A673 (cell line): Measurements from ENCODE around the gene TTLL5. TPM values are rescaled to one million over a fixed set of nuclear protein-coding genes. Genes with fewer than 3 reads are reported as not detected.

Experiments
- BruUV-seq: library from RNA; stranded (reverse); fragments of 400-500 nt; replicated peaks from 2 replicates; lab custom pipeline; 2021; lab: Mats Ljungman, UMichigan
- CTCF ChIA-PET: fragments of 300-600 bp; sonication (Branson Sonifier 250); formaldehyde crosslinking; loops from one replicate; lab custom pipeline; 2022; ENCODE audit warnings: antibody characterized with exemption; lab: Charles Lee
- POLR2A ChIA-PET: fragments of 300-600 bp; sonication (Branson Sonifier 250); formaldehyde crosslinking; loops from one replicate; lab custom pipeline; 2022; ENCODE audit warnings: antibody characterized with exemption; ENCODE audit not compliant: low non-redundant PET; lab: Charles Lee
- DNase-seq: peaks from one replicate; pipeline ENCODE4 v3.0.0-alpha.2; 2015; ENCODE audit warnings: low spot score
- H3K27ac ChIP-seq: fragments of 200-600 bp; sonication (generic); 2 replicates; pipeline ENCODE4 v1.5.1; 2016; ENCODE audit warnings: mixed run types, low read depth, mild to moderate bottlenecking, mixed read lengths, antibody characterized with exemption, low read length; ENCODE audit not compliant: poor library complexity, severe bottlenecking
- H3K27me3 ChIP-seq: fragments of 200-600 bp; sonication (generic); replicated peaks from 2 replicates; pipeline ENCODE4 v1.6.1; 2017; ENCODE audit warnings: mixed run types, low read depth, mild to moderate bottlenecking, mixed read lengths, antibody characterized with exemption, low read length; ENCODE audit not compliant: insufficient read depth, poor library complexity
- H3K36me3 ChIP-seq: fragments of 200-600 bp; sonication (generic); 2 replicates; pipeline ENCODE4 v1.6.1; 2016; ENCODE audit warnings: mixed run types, mild to moderate bottlenecking, mixed read lengths, antibody characterized with exemption, low read length; ENCODE audit not compliant: insufficient read depth, poor library complexity, severe bottlenecking
- H3K4me1 ChIP-seq: fragments of 200-600 bp; sonication (generic); 2 replicates; pipeline ENCODE4 v1.6.1; 2017; ENCODE audit warnings: mixed run types, mild to moderate bottlenecking, mixed read lengths, antibody characterized with exemption, low read length; ENCODE audit not compliant: insufficient read depth, poor library complexity, severe bottlenecking
- H3K4me3 ChIP-seq: fragments of 200-600 bp; sonication (generic); 2 replicates; pipeline ENCODE4 v1.5.1; 2016; ENCODE audit warnings: low read depth, mixed run types, mild to moderate bottlenecking, mixed read lengths, low read length; ENCODE audit not compliant: poor library complexity, severe bottlenecking
- H3K9me3 ChIP-seq: fragments of 200-600 bp; sonication (generic); 2 replicates; pipeline ENCODE4 v1.6.1; 2016; ENCODE audit warnings: mixed run types, low read depth, mild to moderate bottlenecking, mixed read lengths, antibody characterized with exemption, low read length; ENCODE audit not compliant: poor library complexity, severe bottlenecking
- CTCF ChIP-seq: fragments of 300-800, 200-600 bp; sonication (generic); conservative IDR thresholded peaks from 2 replicates; pipeline ENCODE4 v1.5.1; 2017; ENCODE audit warnings: low read depth, mild to moderate bottlenecking, antibody characterized with exemption, low read length, moderate library complexity, mixed read lengths
- EZH2 ChIP-seq: fragments of 200-600 bp; sonication (generic); IDR thresholded peaks from 2 replicates; pipeline ENCODE4 v1.6.1; 2017; ENCODE audit warnings: borderline replicate concordance, low read depth, mild to moderate bottlenecking, mixed read lengths, antibody characterized with exemption, low read length; ENCODE audit not compliant: poor library complexity, severe bottlenecking
- intact Hi-C: fragments of 100-400 bp; cut with micrococcal nuclease; formaldehyde crosslinking; loops from one replicate; pipeline ENCODE4 v1.10.0; 2022; ENCODE audit not compliant: unreplicated experiment
- total RNA-seq: library from RNA; stranded (reverse); gene quantifications from 2 replicates; pipeline ENCODE4 v1.2.3, GENCODE V29; 2021

The TTLL5 gene
- total RNA-seq, 1 experiment from 2014 or later: 56.7 TPM

- H3K9me3 ChIP-seq: no peaks in the 10 kb centered on the region
- CTCF ChIA-PET: no interaction called here
- no peaks in the 10 kb centered on the region for H3K36me3 ChIP-seq
- no TSS peak for BruUV-seq
- POLR2A ChIA-PET: no interaction called here
- no peak for TF ChIP-seq CTCF
- no peak for TF ChIP-seq EZH2
- intact Hi-C loops: no loop called here
- H3K27me3 ChIP-seq: peaks cover 17% of the 10 kb centered on the region
- no peak overlapping the region for H3K27ac ChIP-seq
- H3K4me3 ChIP-seq: no peak overlapping the region
- no peak for DNase-seq
- no peaks in the 10 kb centered on the region for H3K4me1 ChIP-seq
Measured at GRCh38 chr14:75615200-75615599, 45.8 kb upstream of the TTLL5 start.

GRCh38 chr14:75619548-75619947, 41.5 kb upstream of the TTLL5 start:
- BruUV-seq: no TSS peak
- intact Hi-C loops: no loop called here
- Histone ChIP-seq H3K4me3 (no peak overlapping the region), H3K9me3 (no peaks in the 10 kb centered on the region), H3K4me1 (no peaks in the 10 kb centered on the region), H3K27me3 (peaks cover 1% of the 10 kb centered on the region), H3K36me3 (no peaks in the 10 kb centered on the region), H3K27ac (no peak overlapping the region)
- TF ChIP-seq EZH2: no peak
- DNase-seq: no peak
- CTCF ChIA-PET: interaction anchor here (0.6 kb wide), 1 partner anchor 42 kb away, joined by 6 read pairs; the partner anchor contains the start of gene TTLL5
- POLR2A ChIA-PET: interaction anchor here (0.6 kb wide), 1 partner anchor 167 kb away, joined by 4 read pairs; no protein-coding TSS in a partner anchor

GRCh38 chr14:75625034-75625433, 36.0 kb upstream of the TTLL5 start:
- no peak for TF ChIP-seq CTCF
- TF ChIP-seq EZH2: no peak
- Histone ChIP-seq H3K27ac (no peak overlapping the region), H3K27me3 (no peaks in the 10 kb centered on the region), H3K4me1 (no peaks in the 10 kb centered on the region), H3K36me3 (no peaks in the 10 kb centered on the region), H3K4me3 (no peak overlapping the region), H3K9me3 (no peaks in the 10 kb centered on the region)
- CTCF ChIA-PET: no interaction called here
- intact Hi-C loops: no loop called here
- BruUV-seq: no TSS peak
- no peak for DNase-seq
- POLR2A ChIA-PET: no interaction called here

- Histone ChIP-seq H3K9me3 (no peaks in the 10 kb centered on the region), H3K36me3 (no peaks in the 10 kb centered on the region), H3K27me3 (no peaks in the 10 kb centered on the region), H3K27ac (no peak overlapping the region), H3K4me3 (no peak overlapping the region), H3K4me1 (no peaks in the 10 kb centered on the region)
- POLR2A ChIA-PET: no interaction called here
- DNase-seq: no peak
- BruUV-seq: no TSS peak
- no peak for TF ChIP-seq CTCF
- TF ChIP-seq EZH2: no peak
- intact Hi-C loops: no loop called here
- CTCF ChIA-PET: no interaction called here
Measured at GRCh38 chr14:75626396-75626795, 34.6 kb upstream of the TTLL5 start.
